GM21423 (cell line): Measurements from ENCODE around the gene MCRIP1.

Experiments
- ATAC-seq: cut with Tn5 transposase; IDR thresholded peaks from one replicate; pipeline ENCODE4 v1.9.1; 2021; ENCODE audit warnings: mild to moderate bottlenecking, moderate library complexity; ENCODE audit not compliant: unreplicated experiment

Gene MCRIP1

GRCh38 chr17:81822996-81823819, 9.9 kb downstream of the MCRIP1 start:
- no peak for ATAC-seq

DNA sequence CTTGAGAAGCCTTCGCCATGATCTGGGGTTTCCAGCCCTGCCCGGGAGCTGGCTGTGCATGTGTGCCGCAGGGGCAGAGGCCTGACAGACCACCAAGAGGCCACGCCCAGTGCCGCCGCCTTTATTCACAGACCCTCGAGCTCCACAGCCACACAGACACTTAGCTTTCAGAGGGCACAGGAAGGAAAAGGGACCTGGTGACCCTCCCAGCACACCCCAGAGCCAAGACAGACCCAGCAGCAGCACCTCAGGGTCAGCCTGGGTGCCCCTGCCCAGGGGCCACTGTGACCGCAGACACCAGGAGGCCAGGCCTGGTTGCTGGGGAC, 10.8 kb downstream of the MCRIP1 start:
- ATAC-seq = no peak

GRCh38 chr17:81821603-81822311, 11.3 kb downstream of the MCRIP1 start:
- ATAC-seq = no peak

- ATAC-seq = no peak
Observed at GRCh38 chr17:81821147-81821546, 11.9 kb downstream of the MCRIP1 start.

GRCh38 chr17:81819708-81820107, 13.4 kb downstream of the MCRIP1 start:
- ATAC-seq = no peak

- no peak for ATAC-seq
Observed at GRCh38 chr17:81817758-81818147, 15.3 kb downstream of the MCRIP1 start.

GRCh38 chr17:81815646-81815986, 17.5 kb downstream of the MCRIP1 start:
- ATAC-seq = no peak

DNA sequence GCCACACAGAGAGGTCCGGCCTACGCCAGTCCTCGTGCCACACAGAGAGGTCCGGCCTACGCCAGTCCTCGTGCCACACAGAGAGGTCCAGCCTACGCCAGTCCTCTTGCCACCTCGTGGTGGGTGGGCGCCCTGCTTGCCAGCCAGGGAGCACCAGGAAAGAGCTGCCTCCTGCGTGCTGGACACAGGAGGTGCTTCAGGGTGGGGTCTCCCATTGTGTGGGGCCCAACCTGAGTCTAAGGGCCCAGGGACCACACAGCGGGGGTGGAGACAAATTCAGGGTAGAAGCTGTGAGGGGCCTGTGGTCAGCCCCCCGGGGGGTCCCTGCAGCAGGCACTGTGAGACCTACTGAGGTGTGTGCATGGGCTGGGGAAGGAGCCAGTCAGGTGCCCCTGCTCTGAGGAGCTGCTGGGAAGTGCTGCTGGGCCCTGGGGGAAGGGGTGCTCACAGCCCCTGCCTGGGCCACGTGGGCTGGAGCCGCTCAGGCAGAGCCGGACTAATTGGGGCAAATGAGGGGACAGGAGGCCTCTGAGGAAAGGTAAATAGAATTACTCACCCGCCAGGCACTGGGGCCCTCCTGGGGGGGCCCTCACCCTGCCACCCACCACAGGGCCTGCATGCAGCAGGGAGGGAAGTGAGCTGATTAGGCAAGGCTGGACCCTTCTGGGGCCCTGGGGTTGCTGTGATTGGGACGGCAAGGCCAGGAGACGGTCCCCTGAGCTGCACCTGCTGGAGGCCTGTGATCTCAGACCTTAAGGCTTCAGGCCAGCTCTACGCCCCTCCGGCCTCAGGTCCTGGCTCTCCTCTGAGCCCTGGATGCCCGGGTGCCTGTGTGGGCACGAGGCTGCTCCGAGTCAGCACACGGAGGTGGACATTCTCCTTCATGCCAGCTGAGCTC, 18.1 kb downstream of the MCRIP1 start:
- no peak for ATAC-seq

GRCh38 chr17:81813861-81814683, 19.0 kb downstream of the MCRIP1 start:
- no peak for ATAC-seq

DNA sequence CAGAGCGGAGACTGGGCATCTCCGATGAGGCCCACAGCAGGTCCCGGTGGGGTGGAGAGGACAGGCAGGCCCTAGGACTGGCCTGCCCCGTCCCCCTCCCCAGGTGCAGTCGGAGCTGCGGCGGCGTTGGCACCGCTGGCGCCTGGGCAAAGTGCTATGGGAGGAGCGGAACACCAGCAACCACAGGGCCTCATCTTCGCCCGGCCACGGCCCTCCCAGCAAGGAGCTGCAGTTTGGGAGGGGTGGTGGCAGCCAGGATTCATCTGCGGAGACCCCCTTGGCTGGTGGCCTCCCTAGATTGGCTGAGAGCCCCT, 19.8 kb downstream of the MCRIP1 start:
- no peak for ATAC-seq

DNA sequence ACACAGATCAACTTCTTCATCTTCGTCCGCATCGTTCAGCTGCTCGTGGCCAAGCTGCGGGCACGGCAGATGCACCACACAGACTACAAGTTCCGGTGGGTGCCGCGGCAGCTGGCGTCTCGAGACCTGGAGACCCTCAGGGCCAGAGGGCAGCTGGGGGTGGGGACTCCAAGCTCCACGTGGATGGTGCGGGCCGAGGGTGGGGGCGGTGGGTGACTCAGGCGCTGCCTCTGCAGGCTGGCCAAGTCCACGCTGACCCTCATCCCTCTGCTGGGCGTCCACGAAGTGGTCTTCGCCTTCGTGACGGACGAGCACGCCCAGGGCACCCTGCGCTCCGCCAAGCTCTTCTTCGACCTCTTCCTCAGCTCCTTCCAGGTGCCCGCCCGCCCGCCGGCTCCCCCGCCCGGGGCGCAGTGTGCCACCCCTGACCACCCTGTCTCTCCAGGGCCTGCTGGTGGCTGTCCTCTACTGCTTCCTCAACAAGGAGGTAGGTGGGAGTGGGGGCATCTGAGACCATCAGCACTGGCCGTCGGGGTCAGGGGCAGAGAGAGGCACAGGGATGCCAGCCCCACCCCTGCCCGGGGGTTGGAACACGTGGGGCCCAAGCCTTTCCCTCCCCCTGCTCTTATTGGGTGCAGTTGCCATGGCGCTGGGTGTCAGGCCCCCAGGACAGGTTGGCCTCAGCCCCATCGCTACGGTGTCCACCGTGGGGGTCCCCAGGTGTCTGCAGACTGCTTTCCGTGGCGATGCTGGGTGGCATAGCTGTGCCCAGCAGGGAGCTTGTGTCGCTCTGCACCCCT, 20.3 kb downstream of the MCRIP1 start:
- no peak for ATAC-seq

DNA sequence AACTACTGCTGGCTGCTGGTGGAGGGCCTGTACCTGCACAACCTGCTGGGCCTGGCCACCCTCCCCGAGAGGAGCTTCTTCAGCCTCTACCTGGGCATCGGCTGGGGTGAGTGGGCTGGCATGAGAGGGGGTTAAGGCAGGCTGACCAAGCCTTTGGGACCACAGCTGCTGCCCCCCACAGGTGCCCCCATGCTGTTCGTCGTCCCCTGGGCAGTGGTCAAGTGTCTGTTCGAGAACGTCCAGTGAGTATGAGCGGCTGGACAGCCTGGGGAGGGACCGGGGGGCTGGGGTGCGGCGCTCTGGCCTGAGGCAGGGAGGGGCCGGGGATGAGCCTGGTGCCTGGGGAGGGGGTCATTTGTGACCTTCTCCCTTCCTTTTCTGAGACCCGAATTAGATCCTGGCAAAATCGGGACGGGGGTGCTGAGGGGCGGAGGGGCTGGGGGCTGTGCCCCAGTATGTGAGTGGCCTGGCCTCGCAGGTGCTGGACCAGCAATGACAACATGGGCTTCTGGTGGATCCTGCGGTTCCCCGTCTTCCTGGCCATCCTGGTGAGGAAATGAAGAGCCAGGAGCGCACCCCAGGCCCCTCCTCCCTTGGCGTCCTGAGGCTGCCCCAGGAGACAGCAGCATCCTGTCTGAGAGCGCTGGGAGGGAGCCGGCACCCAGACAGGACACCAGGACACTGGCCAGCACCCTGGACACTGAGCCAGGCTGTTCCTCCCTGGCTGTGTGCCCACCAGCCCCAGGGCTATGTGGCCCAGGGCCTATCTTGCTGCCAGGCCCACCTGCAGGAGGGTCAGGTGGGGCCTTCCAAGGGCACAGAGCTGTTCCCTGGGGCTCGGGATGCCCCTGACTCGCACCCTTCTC, 21.2 kb downstream of the MCRIP1 start:
- ATAC-seq = no peak

DNA sequence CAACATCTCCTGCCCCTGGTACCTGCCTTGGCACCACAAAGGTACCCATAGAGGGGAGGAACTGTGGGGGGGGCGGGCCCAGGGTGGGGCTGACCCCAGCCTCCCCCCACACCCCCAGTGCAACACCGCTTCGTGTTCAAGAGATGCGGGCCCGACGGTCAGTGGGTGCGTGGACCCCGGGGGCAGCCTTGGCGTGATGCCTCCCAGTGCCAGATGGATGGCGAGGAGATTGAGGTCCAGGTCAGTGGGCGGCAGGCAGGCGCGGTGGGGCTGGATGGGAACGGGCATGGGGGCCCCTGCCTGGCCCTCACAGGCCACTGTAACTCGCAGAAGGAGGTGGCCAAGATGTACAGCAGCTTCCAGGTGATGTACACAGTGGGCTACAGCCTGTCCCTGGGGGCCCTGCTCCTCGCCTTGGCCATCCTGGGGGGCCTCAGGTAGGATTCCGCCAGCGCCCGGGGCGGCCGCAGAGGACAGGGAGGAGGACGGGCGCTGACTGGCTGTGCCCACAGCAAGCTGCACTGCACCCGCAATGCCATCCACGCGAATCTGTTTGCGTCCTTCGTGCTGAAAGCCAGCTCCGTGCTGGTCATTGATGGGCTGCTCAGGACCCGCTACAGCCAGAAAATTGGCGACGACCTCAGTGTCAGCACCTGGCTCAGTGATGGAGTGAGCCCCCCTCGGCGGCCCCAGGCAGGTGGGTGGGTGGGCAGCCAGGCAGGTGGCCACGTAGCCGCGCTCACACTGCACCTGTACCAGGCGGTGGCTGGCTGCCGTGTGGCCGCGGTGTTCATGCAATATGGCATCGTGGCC, 22.0 kb downstream of the MCRIP1 start:
- no peak for ATAC-seq

DNA sequence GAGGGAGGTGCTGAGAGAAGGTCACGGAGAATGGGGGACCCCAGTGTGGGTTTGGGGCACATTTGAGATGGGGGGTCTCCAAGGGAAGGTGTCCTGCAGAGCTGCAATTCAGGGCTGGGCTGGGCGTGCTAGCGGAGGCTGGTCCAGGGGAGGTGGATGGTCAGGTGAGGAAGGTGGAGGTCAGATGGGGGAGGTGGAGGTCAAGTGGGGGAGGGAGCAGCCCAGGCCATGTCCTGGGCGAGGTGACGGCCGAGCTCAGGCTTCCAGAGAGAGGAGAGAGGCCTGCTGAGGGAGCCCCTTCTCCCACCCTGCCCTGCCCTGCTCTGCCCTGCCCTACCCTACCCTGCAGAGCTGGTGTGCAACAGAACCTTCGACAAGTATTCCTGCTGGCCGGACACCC, 22.6 kb downstream of the MCRIP1 start:
- ATAC-seq = no peak

- no peak for ATAC-seq
Observed at GRCh38 chr17:81809556-81809998, 23.5 kb downstream of the MCRIP1 start.

GRCh38 chr17:81808778-81809555, 24.1 kb downstream of the MCRIP1 start:
- ATAC-seq = no peak

DNA sequence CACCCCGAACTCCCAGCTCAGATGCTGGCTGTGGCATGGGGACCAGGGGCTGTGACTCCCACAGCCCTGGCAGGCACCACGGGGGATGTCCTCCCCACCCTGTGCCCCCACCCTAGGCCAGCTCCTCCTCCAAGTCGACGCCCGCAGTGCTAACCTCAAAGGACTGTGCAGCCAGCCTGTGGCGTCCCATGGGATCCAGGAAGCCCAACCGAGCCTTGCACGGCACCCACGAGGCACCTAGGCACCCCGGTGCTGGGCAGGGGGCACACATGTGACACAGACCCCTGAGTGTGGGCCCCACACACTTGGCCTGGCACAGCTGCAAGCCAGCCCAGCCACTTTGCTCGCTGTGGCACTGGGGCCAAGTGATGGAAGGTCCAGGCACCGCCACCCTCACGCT, 25.3 kb downstream of the MCRIP1 start:
- ATAC-seq = no peak
